Measurements from ENCODE around the gene TRIM29. TPM values are rescaled to one million over a fixed set of nuclear protein-coding genes. Genes with fewer than 3 reads are reported as not detected.

The TRIM29 gene
- total RNA-seq, 2 donors from 2014 or later = not detected

- Mint-ChIP-seq H3K27ac (no peak overlapping the region), H3K27me3 (ENCODE audit: insufficient read depth) (peaks cover 18% of the 10 kb centered on the region), H3K9me3 (peaks cover 3% of the 10 kb centered on the region), H3K36me3 (ENCODE audit: low read depth) (no peaks in the 10 kb centered on the region), H3K4me1 (no peaks in the 10 kb centered on the region), H3K4me3 (no peak overlapping the region)
- no peak for TF ChIP-seq CTCF (conservative IDR thresholded peaks at IDR 0.05)
- Histone ChIP-seq H3K27me3 (ENCODE audit: control insufficient read depth, insufficient read depth, low read length, poor library complexity, severe bottlenecking) (no peaks in the 10 kb centered on the region), H3K36me3 (ENCODE audit: control insufficient read depth, insufficient read depth, low read length) (no peaks in the 10 kb centered on the region), H3K9me3 (ENCODE audit: control insufficient read depth, low read length) (no peaks in the 10 kb centered on the region), H3K27ac (ENCODE audit: low read depth, low read length) (no peak overlapping the region), H3K4me3 (ENCODE audit: low read length) (no peak overlapping the region), H3K9ac (ENCODE audit: extremely low read depth, low read length, poor library complexity, severe bottlenecking) (no peak overlapping the region), H3K4me1 (ENCODE audit: control insufficient read depth, insufficient read depth, low read length) (no peaks in the 10 kb centered on the region)
- 78 to 89% methylated on average over 1 to 2 of the region's 2 CpGs for WGBS, 2 experiments (ENCODE audit: insufficient coverage in 1 of 2, insufficient read length in 1 of 2)
- DNase-seq = no peak
These were observed 15.3 kb upstream of the TRIM29 start for GRCh38 chr11:120153221-120153620.

GRCh38 chr11:120151536-120151935, 13.6 kb upstream of the TRIM29 start:
- H3K27me3 ChIP-seq (ENCODE audit: control insufficient read depth, insufficient read depth, low read length, poor library complexity, severe bottlenecking) = no peaks in the 10 kb centered on the region
- no peaks in the 10 kb centered on the region for H3K4me1 Mint-ChIP-seq
- H3K9ac ChIP-seq (ENCODE audit: extremely low read depth, low read length, poor library complexity, severe bottlenecking) = no peak overlapping the region
- H3K4me3 Mint-ChIP-seq = no peak overlapping the region
- H3K4me3 ChIP-seq (ENCODE audit: low read length) = no peak overlapping the region
- peaks cover 25% of the 10 kb centered on the region for H3K27me3 Mint-ChIP-seq (ENCODE audit: insufficient read depth)
- H3K4me1 ChIP-seq (ENCODE audit: control insufficient read depth, insufficient read depth, low read length) = no peaks in the 10 kb centered on the region
- H3K27ac Mint-ChIP-seq = no peak overlapping the region
- H3K9me3 Mint-ChIP-seq = peaks cover 3% of the 10 kb centered on the region
- WGBS, 2 experiments (ENCODE audit: insufficient coverage in 1 of 2, insufficient read length in 1 of 2) = 88% methylated on average over 1 of the region's 1 CpG; no CpG with 5 or more reads in 1 of the 2 experiments
- no peak overlapping the region for H3K27ac ChIP-seq (ENCODE audit: low read depth, low read length)
- no peaks in the 10 kb centered on the region for H3K36me3 Mint-ChIP-seq (ENCODE audit: low read depth)
- DNase-seq = no peak
- no peak for TF ChIP-seq CTCF (conservative IDR thresholded peaks at IDR 0.05)
- no peaks in the 10 kb centered on the region for H3K36me3 ChIP-seq (ENCODE audit: control insufficient read depth, insufficient read depth, low read length)
- no peaks in the 10 kb centered on the region for H3K9me3 ChIP-seq (ENCODE audit: control insufficient read depth, low read length)

DNA sequence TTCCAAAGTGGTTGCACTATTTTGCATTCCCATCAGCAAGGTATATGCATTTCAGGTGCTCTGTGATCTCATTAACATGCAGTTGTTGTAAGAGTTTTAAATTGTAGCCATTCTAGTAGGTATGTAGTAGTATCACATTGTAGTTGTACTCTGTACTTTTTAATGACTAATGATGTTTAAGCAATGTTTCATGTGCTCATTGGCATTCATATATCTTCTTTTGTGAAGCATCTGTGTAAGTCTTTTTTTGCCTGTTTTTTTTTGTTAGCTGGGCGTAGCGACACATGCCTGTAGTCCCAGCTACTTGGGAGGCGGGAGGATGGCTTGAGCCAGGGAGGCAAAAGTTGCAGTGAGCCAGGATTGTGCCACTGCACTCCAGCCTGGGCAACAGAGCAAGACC, 11.3 kb upstream of the TRIM29 start:
- Histone ChIP-seq H3K4me1 (ENCODE audit: control insufficient read depth, insufficient read depth, low read length) (no peaks in the 10 kb centered on the region), H3K9ac (ENCODE audit: extremely low read depth, low read length, poor library complexity, severe bottlenecking) (no peak overlapping the region), H3K9me3 (ENCODE audit: control insufficient read depth, low read length) (no peaks in the 10 kb centered on the region), H3K27me3 (ENCODE audit: control insufficient read depth, insufficient read depth, low read length, poor library complexity, severe bottlenecking) (no peaks in the 10 kb centered on the region), H3K27ac (ENCODE audit: low read depth, low read length) (no peak overlapping the region), H3K36me3 (ENCODE audit: control insufficient read depth, insufficient read depth, low read length) (no peaks in the 10 kb centered on the region), H3K4me3 (ENCODE audit: low read length) (no peak overlapping the region)
- DNase-seq = no peak
- Mint-ChIP-seq H3K27me3 (ENCODE audit: insufficient read depth) (peaks cover 30% of the 10 kb centered on the region), H3K27ac (no peak overlapping the region), H3K36me3 (ENCODE audit: low read depth) (no peaks in the 10 kb centered on the region), H3K4me3 (no peak overlapping the region), H3K4me1 (peaks cover 12% of the 10 kb centered on the region), H3K9me3 (peaks cover 3% of the 10 kb centered on the region)
- TF ChIP-seq CTCF (conservative IDR thresholded peaks at IDR 0.05) = no peak
- WGBS, 2 experiments (ENCODE audit: insufficient coverage in 1 of 2, insufficient read length in 1 of 2) = 91% methylated on average over 3 of the region's 3 CpGs; no CpG with 5 or more reads in 1 of the 2 experiments
